K562 (cell line): Measurements from ENCODE around the gene HEMK1. TPM values are rescaled to one million over a fixed set of nuclear protein-coding genes. Genes with fewer than 3 reads are reported as not detected.

ENCODE experiments used
- ARNT ChIP-seq, 2 experiments: fragments of 450-650 bp; IDR thresholded peaks; 2 replicates each; pipeline ENCODE4 v1.6.1; 2016; ENCODE audit warnings: mild to moderate bottlenecking in 1 of 2
- CLOCK ChIP-seq: fragments of 250-450 bp; sonication (Bioruptor Pico); IDR thresholded peaks from 2 replicates; pipeline ENCODE4 v1.4.0; 2020; ENCODE audit warnings: mild to moderate bottlenecking, moderate library complexity, borderline replicate concordance
- DDX20 ChIP-seq: fragments of 450-650 bp; IDR thresholded peaks from 2 replicates; pipeline ENCODE4 v1.6.1; 2016; ENCODE audit warnings: missing genetic modification characterization, low read depth, mild to moderate bottlenecking, missing compliant biosample characterization, moderate library complexity
- DMBX1 ChIP-seq: fragments of 250-450 bp; sonication (Bioruptor Pico); IDR thresholded peaks from 2 replicates; pipeline ENCODE4 v1.8.0; 2022; ENCODE audit warnings: inconsistent platforms, mild to moderate bottlenecking, moderate library complexity, borderline replicate concordance
- FOS ChIP-seq: IDR thresholded peaks from 3 replicates; pipeline ENCODE4 v1.6.1; 2011; ENCODE audit not compliant: insufficient read length; ENCODE audit errors: extremely low read depth
- HMG20A ChIP-seq: fragments of 450-650 bp; formaldehyde crosslinking; conservative IDR thresholded peaks from 2 replicates; pipeline ENCODE4 v1.4.0; 2020; ENCODE audit warnings: mild to moderate bottlenecking, mixed read lengths
- HNRNPLL ChIP-seq: fragments of 200-400 bp; formaldehyde crosslinking; IDR thresholded peaks from 2 replicates; pipeline ENCODE4 v1.6.1; 2017; ENCODE audit warnings: low read length, low read depth, mild to moderate bottlenecking; ENCODE audit not compliant: poor library complexity, severe bottlenecking
- KDM1A ChIP-seq, 2 experiments: fragments of 450-650 bp; IDR thresholded peaks; 2 replicates each; pipeline ENCODE4 v1.6.1; 2016; ENCODE audit warnings: mild to moderate bottlenecking in 2 of 2
- MCM3 ChIP-seq: fragments of 450-650 bp; IDR thresholded peaks from 2 replicates; pipeline ENCODE4 v1.6.1; 2016
- NFATC3 ChIP-seq: fragments of 450-650 bp; IDR thresholded peaks from 2 replicates; pipeline ENCODE4 v1.6.1; 2017; ENCODE audit warnings: mild to moderate bottlenecking
- RAD51 ChIP-seq: fragments of 450-650 bp; IDR thresholded peaks from 2 replicates; pipeline ENCODE4 v1.7.1; 2016; ENCODE audit warnings: low read depth, mild to moderate bottlenecking, borderline replicate concordance
- SREBF1 ChIP-seq: fragments of 150-350 bp; IDR thresholded peaks from 2 replicates; pipeline ENCODE4 v1.6.1; 2014; ENCODE audit warnings: antibody characterized with exemption, low read depth, low read length, borderline replicate concordance
- XRCC3 ChIP-seq: fragments of 450-650 bp; IDR thresholded peaks from 2 replicates; pipeline ENCODE4 v1.6.1; 2017; ENCODE audit warnings: mild to moderate bottlenecking, moderate library complexity
- YBX1 ChIP-seq: fragments of 450-650 bp; IDR thresholded peaks from 2 replicates; pipeline ENCODE4 v1.7.1; 2016; ENCODE audit warnings: mild to moderate bottlenecking
- ZNF134 ChIP-seq: fragments of 250-450 bp; sonication (Bioruptor Pico); conservative IDR thresholded peaks from 2 replicates; pipeline ENCODE4 v1.4.0; 2020
- ZNF175 ChIP-seq: fragments of 200-800 bp; sonication (Bioruptor generic); IDR thresholded peaks from 2 replicates; pipeline ENCODE4 v1.6.1; 2016; ENCODE audit warnings: low read depth, mild to moderate bottlenecking, missing genetic modification characterization, missing compliant biosample characterization
- ZNF253 ChIP-seq: fragments of 250-450 bp; sonication (Bioruptor Pico); conservative IDR thresholded peaks from 2 replicates; pipeline ENCODE4 v1.6.1; 2021; ENCODE audit warnings: mild to moderate bottlenecking
- ZNF316 ChIP-seq: fragments of 450-650 bp; IDR thresholded peaks from 2 replicates; pipeline ENCODE4 v1.6.1; 2016
- ZNF507 ChIP-seq: conservative IDR thresholded peaks from 2 replicates; pipeline ENCODE4 v1.6.1; 2017; ENCODE audit warnings: missing genetic modification characterization, missing compliant biosample characterization
- polyA plus RNA-seq, 8 experiments: library from polyadenylated mRNA; depleted of rRNA in 4 of 8; stranded (reverse) in 5 of 8; unstranded in 3 of 8; fragments of >200 nt; fragmentation: Nextera tagmentation in 2 of 8; fragmentation: Illumina TruSeq in 1 of 8; extraction: Ambion mirVana in 2 of 8; extraction: Trizol in 1 of 8; gene quantifications; 2 replicates each; pipeline versions ENCODE4 v1.2.1 to v1.2.3, GENCODE V29; 2011 to 2014; ENCODE audit warnings: inconsistent platforms in 1 of 8, missing spikeins in 1 of 8
- total RNA-seq, 7 experiments: library from RNA; depleted of rRNA in 6 of 7; stranded (reverse); fragments of >200 nt in 6 of 7; fragmentation: Illumina TruSeq in 2 of 7; extraction: Trizol in 2 of 7; gene quantifications; 2 replicates each; pipeline versions ENCODE4 v1.2.1 to v1.2.3, GENCODE V29; 2011 to 2021; ENCODE audit warnings: low replicate concordance in 1 of 7
- TF ChIP-seq, protein P1 (sequence below): fragments of 450-650 bp; IDR thresholded peaks from 2 replicates; pipeline ENCODE4 v1.6.1; 2016; ENCODE audit warnings: mild to moderate bottlenecking
- TF ChIP-seq, protein P2 (sequence below): IDR thresholded peaks from 2 replicates; pipeline ENCODE4 v1.6.1; 2012; ENCODE audit warnings: low read depth, low read length, improper control_type of control experiment, borderline replicate concordance
- TF ChIP-seq, protein P3 (sequence below): fragments of 450-650 bp; conservative IDR thresholded peaks from 2 replicates; pipeline ENCODE4 v1.6.1; 2016; ENCODE audit warnings: missing genetic modification characterization, low read depth, mild to moderate bottlenecking, control low read depth, missing compliant biosample characterization

HEMK1 gene
- total and polyA plus RNA-seq, 9 of the 15 experiments (the other 6 are each of a cell fraction or from before 2014, with no cell fraction given) = 2.0 to 16.8 (median 11.4) TPM

DNA sequence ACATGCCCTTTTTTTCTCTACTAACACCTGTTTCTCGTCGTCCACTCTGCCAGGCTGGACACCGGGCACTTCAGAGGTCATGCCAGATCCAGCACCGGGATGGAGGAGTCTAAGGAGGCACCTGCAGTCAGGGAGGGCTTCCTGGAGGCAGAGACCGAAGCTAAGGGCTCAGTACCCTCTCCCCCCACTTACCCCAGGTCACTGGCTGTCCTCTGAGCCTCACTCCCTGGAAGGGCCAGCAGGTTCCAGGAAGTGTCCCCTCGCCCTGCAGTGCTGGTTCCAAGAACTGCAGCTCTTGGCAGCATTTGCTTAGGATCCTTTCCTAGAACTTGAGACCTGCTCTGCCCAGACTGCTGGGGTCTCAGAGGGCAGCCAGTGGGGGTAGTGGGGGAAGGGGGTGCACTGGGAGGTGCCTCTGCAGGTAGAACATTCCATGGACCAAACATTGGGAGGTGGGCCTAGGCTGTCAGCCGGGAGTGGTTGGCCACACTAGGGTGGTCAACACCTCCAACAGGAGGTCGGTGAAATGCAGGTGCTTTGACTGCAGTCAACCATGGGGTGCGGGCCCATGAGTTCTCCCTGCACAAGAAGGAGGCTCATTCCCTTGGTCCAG, 30.9 kb downstream of the HEMK1 start (continued):
- TF ChIP-seq, protein P1, sequence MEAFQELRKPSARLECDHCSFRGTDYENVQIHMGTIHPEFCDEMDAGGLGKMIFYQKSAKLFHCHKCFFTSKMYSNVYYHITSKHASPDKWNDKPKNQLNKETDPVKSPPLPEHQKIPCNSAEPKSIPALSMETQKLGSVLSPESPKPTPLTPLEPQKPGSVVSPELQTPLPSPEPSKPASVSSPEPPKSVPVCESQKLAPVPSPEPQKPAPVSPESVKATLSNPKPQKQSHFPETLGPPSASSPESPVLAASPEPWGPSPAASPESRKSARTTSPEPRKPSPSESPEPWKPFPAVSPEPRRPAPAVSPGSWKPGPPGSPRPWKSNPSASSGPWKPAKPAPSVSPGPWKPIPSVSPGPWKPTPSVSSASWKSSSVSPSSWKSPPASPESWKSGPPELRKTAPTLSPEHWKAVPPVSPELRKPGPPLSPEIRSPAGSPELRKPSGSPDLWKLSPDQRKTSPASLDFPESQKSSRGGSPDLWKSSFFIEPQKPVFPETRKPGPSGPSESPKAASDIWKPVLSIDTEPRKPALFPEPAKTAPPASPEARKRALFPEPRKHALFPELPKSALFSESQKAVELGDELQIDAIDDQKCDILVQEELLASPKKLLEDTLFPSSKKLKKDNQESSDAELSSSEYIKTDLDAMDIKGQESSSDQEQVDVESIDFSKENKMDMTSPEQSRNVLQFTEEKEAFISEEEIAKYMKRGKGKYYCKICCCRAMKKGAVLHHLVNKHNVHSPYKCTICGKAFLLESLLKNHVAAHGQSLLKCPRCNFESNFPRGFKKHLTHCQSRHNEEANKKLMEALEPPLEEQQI = no peak
- TF ChIP-seq ZNF134 (CRISPR knock-in tag) = no peak
- TF ChIP-seq ZNF316 = no peak
- peak in 1 of 2 experiments; percentile 66; a peak in 1 of 4 replicates for TF ChIP-seq ARNT (IDR thresholded peaks at IDR 0.05)
- TF ChIP-seq DDX20 = no peak
- TF ChIP-seq XRCC3 = no peak
- no peak for TF ChIP-seq RAD51
- 0 out of 2 replicates have a peak, but pooled peaks have one; percentile 5 for TF ChIP-seq ZNF175 (CRISPR knock-in tag)
- no peak for TF ChIP-seq HNRNPLL
- TF ChIP-seq NFATC3 = peak; percentile 52; the same call in 1 of the 2 replicates
- TF ChIP-seq, protein P2, sequence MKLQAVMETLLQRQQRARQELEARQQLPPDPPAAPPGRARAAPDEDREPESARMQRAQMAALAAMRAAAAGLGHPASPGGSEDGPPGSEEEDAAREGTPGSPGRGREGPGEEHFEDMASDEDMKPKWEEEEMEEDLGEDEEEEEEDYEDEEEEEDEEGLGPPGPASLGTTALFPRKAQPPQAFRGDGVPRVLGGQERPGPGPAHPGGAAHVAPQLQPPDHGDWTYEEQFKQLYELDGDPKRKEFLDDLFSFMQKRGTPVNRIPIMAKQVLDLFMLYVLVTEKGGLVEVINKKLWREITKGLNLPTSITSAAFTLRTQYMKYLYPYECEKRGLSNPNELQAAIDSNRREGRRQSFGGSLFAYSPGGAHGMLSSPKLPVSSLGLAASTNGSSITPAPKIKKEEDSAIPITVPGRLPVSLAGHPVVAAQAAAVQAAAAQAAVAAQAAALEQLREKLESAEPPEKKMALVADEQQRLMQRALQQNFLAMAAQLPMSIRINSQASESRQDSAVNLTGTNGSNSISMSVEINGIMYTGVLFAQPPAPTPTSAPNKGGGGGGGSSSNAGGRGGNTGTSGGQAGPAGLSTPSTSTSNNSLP = no peak
- TF ChIP-seq YBX1 = no peak
- no peak for TF ChIP-seq MCM3
- no peak for TF ChIP-seq CLOCK
- no peak for TF ChIP-seq SREBF1
- TF ChIP-seq ZNF253 (CRISPR knock-in tag) = no peak
- peak in 1 of 2 experiments; percentile 84; a peak in 3 of 4 replicates for TF ChIP-seq KDM1A (IDR thresholded peaks at IDR 0.05)
- no peak for TF ChIP-seq HMG20A (CRISPR knock-in tag)
- TF ChIP-seq DMBX1 = no peak
- no peak for TF ChIP-seq ZNF507 (tag)
- TF ChIP-seq FOS = no peak
- TF ChIP-seq, protein P3, sequence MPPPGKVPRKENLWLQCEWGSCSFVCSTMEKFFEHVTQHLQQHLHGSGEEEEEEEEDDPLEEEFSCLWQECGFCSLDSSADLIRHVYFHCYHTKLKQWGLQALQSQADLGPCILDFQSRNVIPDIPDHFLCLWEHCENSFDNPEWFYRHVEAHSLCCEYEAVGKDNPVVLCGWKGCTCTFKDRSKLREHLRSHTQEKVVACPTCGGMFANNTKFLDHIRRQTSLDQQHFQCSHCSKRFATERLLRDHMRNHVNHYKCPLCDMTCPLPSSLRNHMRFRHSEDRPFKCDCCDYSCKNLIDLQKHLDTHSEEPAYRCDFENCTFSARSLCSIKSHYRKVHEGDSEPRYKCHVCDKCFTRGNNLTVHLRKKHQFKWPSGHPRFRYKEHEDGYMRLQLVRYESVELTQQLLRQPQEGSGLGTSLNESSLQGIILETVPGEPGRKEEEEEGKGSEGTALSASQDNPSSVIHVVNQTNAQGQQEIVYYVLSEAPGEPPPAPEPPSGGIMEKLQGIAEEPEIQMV = no peak
